ENCODE results near the gene KCNH1.
"Not testable (repeated sequence)": the region's sequence is repeated elsewhere in the genome, so short reads cannot be mapped to it uniquely, and the experiment has no call there.

The KCNH1 gene

GRCh38 chr1:210663730-210664573 is 470.0 kb downstream of the KCNH1 start:
- DNase-seq, result no peak

- no peak for DNase-seq
Observed at GRCh38 chr1:210662291-210663050, 471.5 kb downstream of the KCNH1 start.

- DNase-seq, result not testable (repeated sequence)
Observed at GRCh38 chr1:210661520-210661919, 472.4 kb downstream of the KCNH1 start.

GRCh38 chr1:210657806-210658205 is 476.1 kb downstream of the KCNH1 start:
- no peak for DNase-seq

GRCh38 chr1:210655511-210655910 is 478.4 kb downstream of the KCNH1 start:
- peak; percentile 53 for DNase-seq

GRCh38 chr1:210654176-210654981 is 479.6 kb downstream of the KCNH1 start:
- peak; percentile 37 for DNase-seq

- no peak for DNase-seq
Observed at GRCh38 chr1:210653771-210654170, 480.2 kb downstream of the KCNH1 start.

- no peak for DNase-seq
Observed at GRCh38 chr1:210652329-210652954, 481.5 kb downstream of the KCNH1 start.

- no peak for DNase-seq
Observed at GRCh38 chr1:210650403-210650802, 483.5 kb downstream of the KCNH1 start.

- DNase-seq, result no peak
Observed at GRCh38 chr1:210648588-210649269, 485.2 kb downstream of the KCNH1 start.

- peak; percentile 93 for DNase-seq
Observed at GRCh38 chr1:210647406-210648333, 486.3 kb downstream of the KCNH1 start.

- no peak for DNase-seq
Observed at GRCh38 chr1:210646258-210646616, 487.7 kb downstream of the KCNH1 start.

- no peak for DNase-seq
Observed at GRCh38 chr1:210645582-210646257, 488.2 kb downstream of the KCNH1 start.

GRCh38 chr1:210641582-210641981 is 492.4 kb downstream of the KCNH1 start:
- DNase-seq, result no peak

- DNase-seq, result no peak
Observed at GRCh38 chr1:210635108-210635507, 498.8 kb downstream of the KCNH1 start.

- no peak for DNase-seq
Observed at GRCh38 chr1:210633636-210634035, 500.3 kb downstream of the KCNH1 start.

- no peak for DNase-seq
Observed at GRCh38 chr1:210633140-210633539, 500.8 kb downstream of the KCNH1 start.

GRCh38 chr1:210631399-210631798 is 502.5 kb downstream of the KCNH1 start:
- DNase-seq, result no peak

- no peak for DNase-seq
Observed at GRCh38 chr1:210629276-210629675, 504.7 kb downstream of the KCNH1 start.

- no peak for DNase-seq
Observed at GRCh38 chr1:210627755-210628154, 506.2 kb downstream of the KCNH1 start.

All from fibroblast of upper back skin (primary cell).